Ovary (tissue), 9 donors: ENCODE results near the gene ALDOC. TPM values are rescaled to one million over a fixed set of nuclear protein-coding genes. Genes with fewer than 3 reads are reported as not detected.

Experiments
- DNase-seq, 5 donors: peaks; one replicate each; pipeline ENCODE4 v3.0.0-alpha.2; 2019 to 2020
- H3K27ac ChIP-seq, 2 donors: fragments of 200-600 bp; one replicate each; pipeline versions ENCODE4 v1.5.1 to v1.8.0; 2019 to 2022
- H3K27me3 ChIP-seq: fragments of 200-600 bp; one replicate; pipeline ENCODE4 v1.8.0; 2022
- H3K36me3 ChIP-seq: fragments of 200-600 bp; sonication (generic); one replicate; pipeline ENCODE4 v1.5.1; 2019
- H3K4me1 ChIP-seq: one replicate; pipeline ENCODE4 v1.8.1; 2013; ENCODE audit warnings: mild to moderate bottlenecking, moderate library complexity; ENCODE audit not compliant: insufficient read depth
- H3K4me3 ChIP-seq: fragments of 200-600 bp; sonication (generic); one replicate; pipeline ENCODE4 v1.5.1; 2017
- H3K9me3 ChIP-seq, 2 donors: fragments of 200-600 bp in 1 of 2; sonication (generic) in 1 of 2; one replicate each; pipeline versions ENCODE4 v1.5.1 to v1.8.1; 2013 to 2019; ENCODE audit warnings: mild to moderate bottlenecking in 1 of 2, moderate library complexity in 1 of 2
- EP300 ChIP-seq: sonication (generic); formaldehyde crosslinking; IDR thresholded peaks from one replicate; pipeline ENCODE4 v1.6.1; 2017; ENCODE audit warnings: antibody characterized with exemption
- POLR2A ChIP-seq: fragments of 450-650 bp; IDR thresholded peaks from one replicate; pipeline ENCODE4 v1.6.1; 2017; ENCODE audit warnings: antibody characterized with exemption, mild to moderate bottlenecking, moderate library complexity
- WGBS, 3 donors: extraction: QIAGEN DNeasy Blood & Tissue Kit in 1 of 3; methylation state at CpG; one replicate each; pipeline versions ENCODE4 v1.1.5 to v1.1.7; 2013 to 2017; 5-methylcytosine and 5-hydroxymethylcytosine counted together
- intact Hi-C, 4 donors: fragments of 100-400 bp; cut with DNase I; formaldehyde crosslinking; loops; one replicate each; pipeline versions ENCODE4 v1.11.0 to v1.15.1; 2022 to 2023
- polyA plus RNA-seq, 2 donors: library from polyadenylated mRNA; stranded (reverse); fragments of 200-250 nt in 1 of 2; fragments of 350-450 nt in 1 of 2; fragmentation: Illumina TruSeq in 1 of 2; extraction: RNeasy Lipid Tissue Mini Kit (QIAGEN cat#74804) in 1 of 2; gene quantifications; one replicate each; pipeline ENCODE4 v1.2.3, GENCODE V29; 2013 to 2014
- total RNA-seq, 7 donors: library from RNA; depleted of rRNA in 2 of 7; stranded (reverse); fragments of >200 nt in 2 of 7; fragmentation: NEBNext Ultra II Directional in 3 of 7; extraction: Animal tissue kit (Norgen Biotek cat#: 25700) in 3 of 7; gene quantifications; one replicate each; pipeline versions ENCODE4 v1.1.0 to v1.2.4, GENCODE V29; 2016 to 2023
- TF ChIP-seq, protein P1 (sequence below), 3 donors: fragments of 450-650 bp in 2 of 3; fragments of 200-600 bp in 1 of 3; IDR thresholded peaks; one replicate each; pipeline versions ENCODE4 v1.5.1 to v1.8.0; 2016 to 2022; ENCODE audit warnings: antibody characterized with exemption in 3 of 3, mild to moderate bottlenecking in 1 of 3
- donor health status: DM: no; HTN: no; CAD: no; lungs with moderate emphysema.
- donor health status: DM: no; HTN: no; CAD: no.
- donor health status: Bipolar disorder and iron deficiency.
- donor health status: DM: yes; HTN: yes; CAD: no.
- donor health status: DM: no; HTN: no; CAD: no.
- donor health status: DM: yes; HTN: yes; CAD: no.

Gene ALDOC
- total and polyA plus RNA-seq, 9 donors = 17.1 to 71.5 (median 28.4) TPM

DNA sequence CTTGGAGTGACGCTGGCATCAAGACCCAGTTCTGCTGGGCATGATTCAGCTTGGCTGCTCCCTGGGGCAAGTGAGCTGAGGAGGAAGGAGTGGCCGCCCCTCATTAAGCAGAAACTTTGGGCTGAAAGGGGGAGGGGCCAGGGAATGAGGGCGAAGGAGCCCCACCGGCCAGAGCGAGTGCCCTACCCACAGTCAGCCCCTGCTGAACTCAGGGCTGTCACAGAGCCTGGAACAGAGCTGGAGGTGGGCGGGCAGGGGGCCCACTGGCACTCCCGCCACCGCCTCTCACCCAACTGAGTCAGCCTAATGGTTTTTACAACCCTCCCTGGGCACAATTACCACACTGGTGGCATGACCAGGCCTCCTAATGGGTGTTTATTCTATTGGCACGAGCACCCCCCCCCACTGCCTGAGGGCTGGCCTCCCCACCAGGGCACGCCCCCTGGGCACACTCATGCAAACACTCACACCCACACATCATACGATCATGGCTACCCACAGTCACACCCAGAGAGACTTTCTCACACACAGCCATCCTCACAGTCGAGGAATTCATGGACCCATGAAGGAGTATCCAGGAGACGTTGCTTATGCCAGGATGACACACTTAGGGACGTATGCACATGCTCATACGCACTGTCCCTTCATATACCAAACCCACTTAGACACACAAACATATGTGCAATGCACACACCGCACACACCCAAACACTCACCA, 43.4 kb downstream of the ALDOC start:
- 74 to 76% (median 75%) methylated on average over 16 of the region's 16 CpGs for WGBS, 3 donors

DNA sequence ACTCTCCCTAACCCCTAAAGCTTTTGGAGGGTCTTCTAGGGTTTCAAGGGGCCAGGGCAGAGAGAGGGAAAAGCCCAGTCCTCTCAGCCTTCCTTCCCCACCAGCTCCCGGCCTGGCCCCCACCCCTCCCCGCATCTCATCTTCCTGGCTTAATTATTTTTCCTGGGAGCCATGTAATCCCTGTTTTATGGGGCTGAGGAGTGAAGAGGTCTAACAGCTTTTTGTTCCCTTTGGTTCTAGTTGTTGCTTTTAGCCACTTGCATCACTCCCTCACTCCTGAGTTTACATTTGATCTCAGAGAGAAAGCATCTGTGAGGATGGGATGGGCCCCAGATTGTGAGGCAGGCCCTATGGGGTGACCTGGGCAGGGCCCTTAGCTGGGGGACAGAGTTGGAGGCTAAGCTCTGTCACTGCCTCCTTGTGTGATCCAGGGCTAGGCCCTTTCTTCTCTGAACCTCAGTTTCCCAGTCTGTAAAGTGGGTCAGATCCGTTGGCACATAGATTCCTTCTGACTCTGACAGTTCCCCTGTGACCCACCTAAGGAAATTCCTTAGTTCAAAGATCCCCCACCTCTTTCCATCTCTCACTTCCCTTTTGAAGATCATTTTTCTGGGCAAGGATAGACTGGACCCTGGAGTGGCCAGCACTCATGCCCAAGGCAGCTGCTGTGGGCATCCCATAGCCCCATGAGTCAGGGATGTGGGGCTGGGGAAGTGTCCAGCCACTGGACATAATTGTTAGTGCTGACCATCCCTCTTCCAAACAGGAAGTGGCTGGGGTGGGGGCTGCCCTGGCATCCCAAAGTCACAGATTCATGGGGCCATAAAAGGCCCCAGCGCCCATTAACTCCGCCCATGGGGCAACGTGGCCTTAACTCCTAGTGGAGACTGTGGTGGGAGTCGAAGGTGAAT, 44.4 kb downstream of the ALDOC start:
- Histone ChIP-seq H3K27me3 (no peaks in the 10 kb centered on the region), H3K36me3 (no peaks in the 10 kb centered on the region), H3K4me1 (no peaks in the 10 kb centered on the region), H3K9me3 (no peaks in the 10 kb centered on the region), H3K27ac (no peak overlapping the region), H3K4me3 (no peak overlapping the region)
- TF ChIP-seq, protein P1, sequence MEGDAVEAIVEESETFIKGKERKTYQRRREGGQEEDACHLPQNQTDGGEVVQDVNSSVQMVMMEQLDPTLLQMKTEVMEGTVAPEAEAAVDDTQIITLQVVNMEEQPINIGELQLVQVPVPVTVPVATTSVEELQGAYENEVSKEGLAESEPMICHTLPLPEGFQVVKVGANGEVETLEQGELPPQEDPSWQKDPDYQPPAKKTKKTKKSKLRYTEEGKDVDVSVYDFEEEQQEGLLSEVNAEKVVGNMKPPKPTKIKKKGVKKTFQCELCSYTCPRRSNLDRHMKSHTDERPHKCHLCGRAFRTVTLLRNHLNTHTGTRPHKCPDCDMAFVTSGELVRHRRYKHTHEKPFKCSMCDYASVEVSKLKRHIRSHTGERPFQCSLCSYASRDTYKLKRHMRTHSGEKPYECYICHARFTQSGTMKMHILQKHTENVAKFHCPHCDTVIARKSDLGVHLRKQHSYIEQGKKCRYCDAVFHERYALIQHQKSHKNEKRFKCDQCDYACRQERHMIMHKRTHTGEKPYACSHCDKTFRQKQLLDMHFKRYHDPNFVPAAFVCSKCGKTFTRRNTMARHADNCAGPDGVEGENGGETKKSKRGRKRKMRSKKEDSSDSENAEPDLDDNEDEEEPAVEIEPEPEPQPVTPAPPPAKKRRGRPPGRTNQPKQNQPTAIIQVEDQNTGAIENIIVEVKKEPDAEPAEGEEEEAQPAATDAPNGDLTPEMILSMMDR (IDR thresholded peaks at IDR 0.05) = no peak
- no peak for TF ChIP-seq EP300
- TF ChIP-seq POLR2A = no peak
- WGBS, 3 donors = 60 to 74% (median 67%) methylated on average over 7 of the region's 7 CpGs
- DNase-seq = no peak
- intact Hi-C loops = no loop called here

More for the DNA sequence above, 43.4 kb downstream of the ALDOC start:
- Histone ChIP-seq H3K9me3 (no peaks in the 10 kb centered on the region), H3K36me3 (no peaks in the 10 kb centered on the region), H3K27ac (no peak overlapping the region), H3K4me3 (no peak overlapping the region), H3K4me1 (no peaks in the 10 kb centered on the region), H3K27me3 (no peaks in the 10 kb centered on the region)
- intact Hi-C loops = no loop called here
- no peak for DNase-seq
- TF ChIP-seq, protein P1 (IDR thresholded peaks at IDR 0.05) = no peak
- TF ChIP-seq EP300 (no peak), POLR2A (no peak)

DNA sequence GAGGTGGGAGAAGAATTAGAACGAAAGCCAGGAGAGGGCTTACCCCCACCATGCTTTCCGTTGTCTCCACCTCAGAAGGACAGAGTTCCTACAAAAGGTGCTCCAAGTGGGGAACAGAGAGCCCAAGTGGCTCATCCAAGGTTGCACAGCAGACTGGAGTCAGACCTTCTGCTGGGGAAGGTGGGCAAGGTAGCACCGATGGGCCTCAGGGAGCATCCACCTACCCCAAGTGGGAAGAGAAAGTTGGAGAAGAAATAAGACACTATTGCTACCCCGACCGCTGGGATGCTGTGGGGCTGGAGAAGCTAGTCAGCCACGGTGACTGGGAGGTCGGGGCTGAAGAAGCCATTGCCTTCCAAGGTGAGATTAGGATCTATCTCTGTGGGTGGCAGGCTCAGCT, 45.8 kb downstream of the ALDOC start:
- Histone ChIP-seq H3K9me3 (no peaks in the 10 kb centered on the region), H3K4me1 (no peaks in the 10 kb centered on the region), H3K27ac (no peak overlapping the region), H3K27me3 (no peaks in the 10 kb centered on the region), H3K36me3 (no peaks in the 10 kb centered on the region), H3K4me3 (no peak overlapping the region)
- no peak for DNase-seq
- WGBS, 3 donors = 65 to 77% (median 68%) methylated on average over 7 of the region's 7 CpGs
- intact Hi-C loops = no loop called here
- no peak for TF ChIP-seq EP300
- TF ChIP-seq POLR2A = no peak
- TF ChIP-seq, protein P1 (IDR thresholded peaks at IDR 0.05) = no peak

DNA sequence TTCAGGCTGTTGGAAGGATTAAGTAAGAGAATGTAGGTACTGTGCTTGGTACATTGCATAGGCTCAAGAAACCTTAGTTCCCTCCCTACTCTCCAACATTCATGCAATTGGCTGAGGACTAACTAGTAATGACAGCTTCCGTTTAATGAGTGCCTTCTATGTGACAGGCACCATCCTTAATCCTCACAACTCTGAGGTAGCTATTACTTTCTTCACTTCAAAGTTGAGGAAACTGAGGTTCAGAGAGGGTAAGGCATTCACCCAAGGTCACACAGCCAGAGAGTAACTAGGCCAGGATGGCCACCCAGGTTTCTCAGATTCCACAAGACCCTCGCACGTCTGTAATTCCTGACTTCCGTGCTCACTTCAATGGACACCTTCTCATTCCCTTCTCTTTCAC, 46.4 kb downstream of the ALDOC start:
- no peaks in the 10 kb centered on the region for H3K27me3 ChIP-seq
- H3K4me3 ChIP-seq = no peak overlapping the region
- 70 to 76% (median 74%) methylated on average over 4 of the region's 4 CpGs for WGBS, 3 donors
- H3K4me1 ChIP-seq = no peaks in the 10 kb centered on the region
- intact Hi-C loops = no loop called here
- H3K9me3 ChIP-seq = no peaks in the 10 kb centered on the region
- no peak for DNase-seq
- no peaks in the 10 kb centered on the region for H3K36me3 ChIP-seq
- no peak for TF ChIP-seq POLR2A
- TF ChIP-seq, protein P1 (IDR thresholded peaks at IDR 0.05) = no peak
- no peak for TF ChIP-seq EP300
- H3K27ac ChIP-seq = no peak overlapping the region
